ENCODE results near the gene SEMA3G.

SEMA3G gene

GRCh38 chr3:52490939-52491526 lies 46.1 kb upstream of the SEMA3G start:
- Histone ChIP-seq H3K27me3 (ENCODE audit: insufficient read depth, poor library complexity, severe bottlenecking) (no peaks in the 10 kb centered on the region), H3K27ac (replicated peaks) (no peak overlapping the region), H3K4me3 (replicated peaks; ENCODE audit: insufficient read depth, low read length) (no peak overlapping the region)
- no peak for DNase-seq (ENCODE audit: low read depth in 1 of 2, low spot score in 1 of 2)
- TF ChIP-seq CTCF (IDR thresholded peaks at IDR 0.05; ENCODE audit: insufficient read depth, low read length) (no peak), GABPA (IDR thresholded peaks at IDR 0.05; ENCODE audit: low read depth) (no peak)

GRCh38 chr3:52490035-52490938 lies 45.4 kb upstream of the SEMA3G start:
- H3K27ac ChIP-seq (replicated peaks): no peak overlapping the region
- no peak for DNase-seq (ENCODE audit: low read depth in 1 of 2, low spot score in 1 of 2)
- H3K4me3 ChIP-seq (replicated peaks; ENCODE audit: insufficient read depth, low read length): no peak overlapping the region

GRCh38 chr3:52489453-52489852 lies 44.5 kb upstream of the SEMA3G start:
- no peak overlapping the region for H3K27ac ChIP-seq (replicated peaks)
- no peak for TF ChIP-seq SPI1 (IDR thresholded peaks at IDR 0.05; ENCODE audit: borderline replicate concordance, low read depth)
- TF ChIP-seq GABPA (IDR thresholded peaks at IDR 0.05; ENCODE audit: low read depth): no peak
- no peak for TF ChIP-seq POLR2AphosphoS5 (IDR thresholded peaks at IDR 0.05; ENCODE audit: low read depth)
- no peak for TF ChIP-seq CTCF (IDR thresholded peaks at IDR 0.05; ENCODE audit: insufficient read depth, low read length)
- TF ChIP-seq REST (IDR thresholded peaks at IDR 0.05; ENCODE audit: insufficient replicate concordance, low read depth): no peak

More at GRCh38 chr3:52490035-52490938, 45.4 kb upstream of the SEMA3G start:
- TF ChIP-seq POLR2AphosphoS5 (IDR thresholded peaks at IDR 0.05; ENCODE audit: low read depth) (no peak), CTCF (IDR thresholded peaks at IDR 0.05; ENCODE audit: insufficient read depth, low read length) (no peak), GABPA (IDR thresholded peaks at IDR 0.05; ENCODE audit: low read depth) (no peak), SPI1 (IDR thresholded peaks at IDR 0.05; ENCODE audit: borderline replicate concordance, low read depth) (no peak), REST (IDR thresholded peaks at IDR 0.05; ENCODE audit: insufficient replicate concordance, low read depth) (no peak)
- H3K27me3 ChIP-seq (ENCODE audit: insufficient read depth, poor library complexity, severe bottlenecking): no peaks in the 10 kb centered on the region

More at GRCh38 chr3:52489453-52489852, 44.5 kb upstream of the SEMA3G start:
- Histone ChIP-seq H3K4me3 (replicated peaks; ENCODE audit: insufficient read depth, low read length) (no peak overlapping the region), H3K27me3 (ENCODE audit: insufficient read depth, poor library complexity, severe bottlenecking) (no peaks in the 10 kb centered on the region)
- no peak for DNase-seq (ENCODE audit: low read depth in 1 of 2, low spot score in 1 of 2)

Data from HL-60 (cell line).